Stimulated activated CD8-positive, alpha-beta memory T cell treated with anti-CD3 and anti-CD28 coated beads, Interleukin-2, amount 100 ng/mL, for 1 hour (primary cell): ENCODE data around the gene EPHB3.

Experiments
- DNase-seq, 2 donors: peaks; one replicate each; pipeline ENCODE4 v3.0.0-alpha.2; 2020; ENCODE audit warnings: low read depth in 2 of 2

Gene EPHB3

GRCh38 chr3:184579513-184579912, 17.9 kb downstream of the EPHB3 start:
- no peak for DNase-seq

GRCh38 chr3:184580376-184580775, 18.8 kb downstream of the EPHB3 start:
- DNase-seq: no peak

- no peak for DNase-seq
Measured at GRCh38 chr3:184581331-184581855, 19.8 kb downstream of the EPHB3 start.

- DNase-seq: no peak
Measured at GRCh38 chr3:184582646-184583577, 21.3 kb downstream of the EPHB3 start.

GRCh38 chr3:184583578-184584451, 22.2 kb downstream of the EPHB3 start:
- no peak for DNase-seq

GRCh38 chr3:184584464-184584891, 22.9 kb downstream of the EPHB3 start:
- DNase-seq: no peak

- no peak for DNase-seq
Measured at GRCh38 chr3:184585545-184585944, 24.0 kb downstream of the EPHB3 start.

GRCh38 chr3:184586851-184587250, 25.3 kb downstream of the EPHB3 start:
- DNase-seq: no peak

- no peak for DNase-seq
Measured at GRCh38 chr3:184588776-184589175, 27.2 kb downstream of the EPHB3 start.

GRCh38 chr3:184590795-184591194, 29.2 kb downstream of the EPHB3 start:
- DNase-seq: no peak

GRCh38 chr3:184591789-184592188, 30.2 kb downstream of the EPHB3 start:
- DNase-seq: no peak

- DNase-seq: no peak
Measured at GRCh38 chr3:184592371-184593219, 31.0 kb downstream of the EPHB3 start.

- no peak for DNase-seq
Measured at GRCh38 chr3:184593220-184593927, 31.8 kb downstream of the EPHB3 start.

GRCh38 chr3:184593928-184594303, 32.3 kb downstream of the EPHB3 start:
- DNase-seq: no peak

GRCh38 chr3:184594371-184595001, 32.9 kb downstream of the EPHB3 start:
- no peak for DNase-seq

- DNase-seq: no peak
Measured at GRCh38 chr3:184595726-184596125, 34.1 kb downstream of the EPHB3 start.

- no peak for DNase-seq
Measured at GRCh38 chr3:184596233-184596632, 34.6 kb downstream of the EPHB3 start.

GRCh38 chr3:184596886-184597575, 35.4 kb downstream of the EPHB3 start:
- no peak for DNase-seq

- no peak for DNase-seq
Measured at GRCh38 chr3:184597829-184598573, 36.4 kb downstream of the EPHB3 start.
